Measurements from ENCODE around the gene PTPRN2. TPM values are rescaled to one million over a fixed set of nuclear protein-coding genes. Genes with fewer than 3 reads are reported as not detected.
A peak's percentile ranks its signal among the peaks of the same experiment; 100 is the strongest.

The PTPRN2 gene
- total and polyA plus RNA-seq, 2 of the 8 experiments (the other 6 are each of a cell fraction or from before 2014, with no cell fraction given), result 2.6 to 4.5 TPM

DNA sequence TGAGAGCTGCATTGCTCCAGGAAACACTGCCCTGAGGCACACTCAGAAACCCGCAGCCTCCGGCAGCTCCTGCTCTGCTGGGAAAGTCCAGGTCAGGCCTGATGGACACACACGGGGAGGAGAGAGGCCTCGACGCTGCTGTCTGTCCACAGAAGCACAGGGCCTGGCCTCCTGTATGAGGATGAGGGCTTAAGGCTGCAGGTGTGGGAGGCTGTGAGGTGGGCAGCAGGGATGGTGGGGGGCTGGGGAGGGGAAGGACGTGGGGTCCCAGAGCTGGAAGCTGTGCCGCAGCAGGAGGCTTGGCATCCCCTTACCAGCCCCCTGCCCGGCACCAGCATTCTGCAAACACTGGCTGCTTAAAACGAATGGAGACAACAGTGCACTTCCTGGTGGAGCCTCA is 1064.7 kb downstream of the PTPRN2 start:
- Histone ChIP-seq H2AFZ (ENCODE audit: low read length) (no peak overlapping the region), H2BK120ac (replicated peaks; ENCODE audit: low read depth, low read length) (no peak overlapping the region), H3K27me3 (replicated peaks in 1 of 4; ENCODE audit: control insufficient read depth in 3 of 4, extremely low read depth in 1 of 4, insufficient read depth in 3 of 4, low read length in 3 of 4) (no peaks in the 10 kb centered on the region), H3K79me1 (ENCODE audit: low read depth, low read length) (peaks cover 3% of the 10 kb centered on the region; the same call in 1 of the 2 replicates), H3K56ac (replicated peaks; ENCODE audit: insufficient read length, low read depth, low read length) (no peak overlapping the region), H3K4me2 (ENCODE audit: insufficient read depth in 1 of 2, low read depth in 2 of 2, low read length in 2 of 2) (no peak overlapping the region), H3K14ac (ENCODE audit: insufficient read length) (no peak overlapping the region), H3K23ac (ENCODE audit: insufficient read length) (no peak overlapping the region), H4K20me1 (replicated peaks in 1 of 2; ENCODE audit: control insufficient read depth in 1 of 2, insufficient read depth in 2 of 2, low read length in 2 of 2) (no peaks in the 10 kb centered on the region), H2AK5ac (ENCODE audit: low read depth, low read length) (no peak overlapping the region), H2BK20ac (ENCODE audit: low read length) (no peak overlapping the region), H3K23me2 (ENCODE audit: low read depth, low read length) (no peaks in the 10 kb centered on the region), H2BK12ac (ENCODE audit: low read depth, low read length) (no peak overlapping the region), H3K9me3 (ENCODE audit: insufficient read depth in 2 of 2, low read depth in 1 of 2, low read length in 1 of 2) (no peaks in the 10 kb centered on the region), H3K36me3 (ENCODE audit: control insufficient read depth in 2 of 4, insufficient read depth in 4 of 4, low read length in 3 of 4) (no peaks in the 10 kb centered on the region), H4K8ac (ENCODE audit: extremely low read depth, insufficient read depth, low read length) (peak overlapping the region; percentile 11; the same call in 1 of the 2 replicates), H2BK5ac (ENCODE audit: low read depth, low read length) (no peak overlapping the region), H2BK15ac (ENCODE audit: low read length) (no peak overlapping the region), H3K18ac (ENCODE audit: extremely low read depth, low read length) (no peak overlapping the region; the same call in 1 of the 2 replicates), H3K4me1 (replicated peaks in 1 of 4; ENCODE audit: control insufficient read depth in 3 of 4, insufficient read depth in 4 of 4, low read length in 3 of 4) (peaks cover 0 to 2% (median 0%) of the 10 kb centered on the region in 4 experiments; a peak in 3 of 7 replicates), H3K9ac (replicated peaks in 1 of 4; ENCODE audit: extremely low read depth in 1 of 4, low read depth in 3 of 4, low read length in 3 of 4) (no peak overlapping the region), H4K5ac (ENCODE audit: insufficient read length, low read depth, low read length) (no peak overlapping the region), H3K4me3 (ENCODE audit: extremely low read depth in 1 of 4, insufficient read depth in 2 of 4, low read depth in 3 of 4, low read length in 4 of 4) (no peak overlapping the region), H3K4ac (replicated peaks; ENCODE audit: insufficient read length, low read depth, low read length) (no peak overlapping the region), H4K91ac (replicated peaks; ENCODE audit: insufficient read length, low read length) (no peak overlapping the region), H3K79me2 (ENCODE audit: control insufficient read depth in 1 of 2, insufficient read depth in 2 of 2, low read length in 2 of 2) (no peaks in the 10 kb centered on the region), H3K27ac (ENCODE audit: low read depth, low read length) (no peak overlapping the region)
- CTCF ChIA-PET (ENCODE audit: partially characterized antibody), result interaction anchor here (1.3 kb wide), 1 partner anchor 91 kb away, joined by 3 read pairs; no protein-coding TSS in a partner anchor
- 82% methylated on average over 6 of the region's 9 CpGs; no CpG with 5 or more reads in 1 of the 2 experiments for WGBS, 2 experiments (ENCODE audit: extremely low coverage in 1 of 2, insufficient coverage in 1 of 2, insufficient read length in 1 of 2, insufficient replicate concordance in 2 of 2, low coverage in 1 of 2, low lambda C conversion rate in 2 of 2, missing lambda C conversion rate in 1 of 2)
- peak in 1 of 2 experiments; percentile 41 for DNase-seq (ENCODE audit: low read depth in 1 of 2, low spot score in 2 of 2)
- TF ChIP-seq, protein P1, sequence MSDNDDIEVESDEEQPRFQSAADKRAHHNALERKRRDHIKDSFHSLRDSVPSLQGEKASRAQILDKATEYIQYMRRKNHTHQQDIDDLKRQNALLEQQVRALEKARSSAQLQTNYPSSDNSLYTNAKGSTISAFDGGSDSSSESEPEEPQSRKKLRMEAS (IDR thresholded peaks at IDR 0.05), result no peak
- TF ChIP-seq BRCA1 (IDR thresholded peaks at IDR 0.05; ENCODE audit: low read depth, low read length) (no peak), KDM1A (IDR thresholded peaks at IDR 0.05; ENCODE audit: borderline replicate concordance, low read length) (no peak), EP300 (IDR thresholded peaks at IDR 0.05; ENCODE audit: borderline replicate concordance in 1 of 2, low read depth in 2 of 2, low read length in 2 of 2) (no peak), JUND (IDR thresholded peaks at IDR 0.05; ENCODE audit: low read length) (no peak), SIN3A (conservative IDR thresholded peaks at IDR 0.05 in 1 of 2, IDR thresholded peaks at IDR 0.05 in 1 of 2; ENCODE audit: low read depth in 1 of 2, low read length in 2 of 2) (no peak), NRF1 (IDR thresholded peaks at IDR 0.05; ENCODE audit: low read depth, low read length) (no peak), CBX5 (IDR thresholded peaks at IDR 0.05; ENCODE audit: low read depth, low read length) (no peak), YY1 (IDR thresholded peaks at IDR 0.05; ENCODE audit: low read depth, low read length) (no peak), FOSL1 (IDR thresholded peaks at IDR 0.05; ENCODE audit: insufficient read depth, low read depth, low read length) (no peak), CBX8 (IDR thresholded peaks at IDR 0.05; ENCODE audit: borderline replicate concordance, low read depth, low read length) (no peak)
- POLR2A ChIA-PET (ENCODE audit: partially characterized antibody), result no interaction called here
- no peak for FAIRE-seq

Data from H1 (cell line).